ENCODE results near the gene PRR35.

DNA sequence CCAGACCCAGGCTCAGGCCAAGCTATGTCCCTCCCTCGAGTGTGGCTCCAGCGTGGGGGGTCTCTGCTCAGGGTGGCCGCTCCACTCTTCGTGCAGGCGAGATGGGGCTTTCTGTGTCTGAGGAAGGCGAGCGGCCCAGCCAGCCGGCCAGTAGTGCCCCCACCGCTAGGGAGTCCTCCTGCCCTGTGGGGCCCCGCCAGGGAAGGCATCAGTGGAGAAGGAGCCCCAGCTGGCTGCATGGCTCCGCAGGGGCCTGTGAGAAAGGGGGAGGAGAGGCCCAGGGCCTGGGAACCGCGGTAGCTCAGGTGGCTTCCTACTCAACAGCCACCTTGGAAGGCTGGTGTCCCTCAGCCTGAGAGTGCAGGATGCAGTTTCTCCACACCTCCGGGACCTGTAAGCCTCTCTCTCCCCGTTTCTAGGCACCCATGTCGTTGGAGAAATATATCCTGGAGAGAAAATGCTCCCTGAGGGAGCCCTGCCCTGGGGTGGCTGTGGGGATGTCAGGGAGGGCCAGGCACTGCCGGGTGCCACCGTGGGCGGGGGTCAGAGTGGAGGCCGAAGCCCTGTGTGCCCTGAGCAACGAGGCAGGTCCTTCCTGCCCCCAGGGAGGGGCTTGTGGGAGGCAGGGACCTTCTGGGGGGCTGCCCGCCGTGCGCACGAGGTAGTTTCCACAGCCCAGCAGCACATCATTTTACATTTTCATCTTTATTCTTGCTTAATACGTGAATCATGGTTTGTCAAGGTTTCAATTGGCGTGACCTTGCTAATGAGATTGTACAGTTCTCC is 12.9 kb downstream of the PRR35 start:
- TF ChIP-seq, protein P1, sequence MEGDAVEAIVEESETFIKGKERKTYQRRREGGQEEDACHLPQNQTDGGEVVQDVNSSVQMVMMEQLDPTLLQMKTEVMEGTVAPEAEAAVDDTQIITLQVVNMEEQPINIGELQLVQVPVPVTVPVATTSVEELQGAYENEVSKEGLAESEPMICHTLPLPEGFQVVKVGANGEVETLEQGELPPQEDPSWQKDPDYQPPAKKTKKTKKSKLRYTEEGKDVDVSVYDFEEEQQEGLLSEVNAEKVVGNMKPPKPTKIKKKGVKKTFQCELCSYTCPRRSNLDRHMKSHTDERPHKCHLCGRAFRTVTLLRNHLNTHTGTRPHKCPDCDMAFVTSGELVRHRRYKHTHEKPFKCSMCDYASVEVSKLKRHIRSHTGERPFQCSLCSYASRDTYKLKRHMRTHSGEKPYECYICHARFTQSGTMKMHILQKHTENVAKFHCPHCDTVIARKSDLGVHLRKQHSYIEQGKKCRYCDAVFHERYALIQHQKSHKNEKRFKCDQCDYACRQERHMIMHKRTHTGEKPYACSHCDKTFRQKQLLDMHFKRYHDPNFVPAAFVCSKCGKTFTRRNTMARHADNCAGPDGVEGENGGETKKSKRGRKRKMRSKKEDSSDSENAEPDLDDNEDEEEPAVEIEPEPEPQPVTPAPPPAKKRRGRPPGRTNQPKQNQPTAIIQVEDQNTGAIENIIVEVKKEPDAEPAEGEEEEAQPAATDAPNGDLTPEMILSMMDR (IDR thresholded peaks at IDR 0.05; ENCODE audit: low read length) = no peak
- no peak for TF ChIP-seq EZH2 (IDR thresholded peaks at IDR 0.05; ENCODE audit: borderline replicate concordance, low read length)

All from OCI-LY1 (cell line).